ENCODE data around the gene FRS2.

- TF ChIP-seq TAF1 (IDR thresholded peaks at IDR 0.05; ENCODE audit: borderline replicate concordance, low read depth, low read length) (no peak), POLR2A (IDR thresholded peaks at IDR 0.05; ENCODE audit: low read depth, low read length) (no peak), POLR2AphosphoS5 (IDR thresholded peaks at IDR 0.05; ENCODE audit: low read depth, low read length) (no peak)
Measured at GRCh38 chr12:69553628-69554248, 83.5 kb downstream of the FRS2 start.

Data from GM12892 (cell line).